OCI-LY7 (cell line): ENCODE data around the gene DCP1B. TPM values are rescaled to one million over a fixed set of nuclear protein-coding genes. Genes with fewer than 3 reads are reported as not detected.

Source experiments
- BruUV-seq: library from RNA; stranded (reverse); fragments of 400-500 nt; replicated peaks from 2 replicates; lab custom pipeline; 2021; lab: Mats Ljungman, UMichigan
- CTCF ChIA-PET: fragments of 300-600 bp; sonication (Branson Sonifier 250); formaldehyde crosslinking; loops from one replicate; lab custom pipeline; 2022; ENCODE audit warnings: antibody characterized with exemption; ENCODE audit not compliant: unreplicated experiment; lab: Charles Lee
- POLR2A ChIA-PET: fragments of 300-600 bp; sonication (Branson Sonifier 250); formaldehyde crosslinking; loops from one replicate; lab custom pipeline; 2022; ENCODE audit warnings: antibody characterized with exemption; lab: Charles Lee
- DNase-seq: peaks from one replicate; pipeline ENCODE4 v3.0.0-alpha.2; 2015; ENCODE audit warnings: low spot score
- H2AFZ ChIP-seq: fragments of 200-600 bp; sonication (generic), shearing (Covaris generic); 2 replicates; pipeline ENCODE4 v1.6.1; 2014; ENCODE audit warnings: mild to moderate bottlenecking, antibody characterized with exemption, low read length, moderate library complexity
- H3K27ac ChIP-seq: fragments of 200-600 bp; sonication (generic); 2 replicates; pipeline ENCODE4 v1.5.1; 2014; ENCODE audit warnings: mixed run types, low read depth, mild to moderate bottlenecking, moderate library complexity, low read length, inconsistent platforms; ENCODE audit not compliant: poor library complexity, severe bottlenecking
- H3K36me3 ChIP-seq: fragments of 200-600 bp; sonication (generic); 2 replicates; pipeline ENCODE4 v1.6.1; 2014; ENCODE audit warnings: mild to moderate bottlenecking, antibody characterized with exemption, low read length, moderate library complexity, mixed read lengths; ENCODE audit not compliant: insufficient read depth
- H3K4me1 ChIP-seq: fragments of 200-600 bp; sonication (generic); 2 replicates; pipeline ENCODE4 v1.5.1; 2014; ENCODE audit warnings: mild to moderate bottlenecking, low read length; ENCODE audit not compliant: insufficient read depth, poor library complexity, severe bottlenecking
- H3K4me2 ChIP-seq: fragments of 200-600 bp; sonication (generic); 2 replicates; pipeline ENCODE4 v1.6.1; 2014; ENCODE audit warnings: mild to moderate bottlenecking, low read length
- H3K4me3 ChIP-seq: fragments of 200-600 bp; sonication (generic); 2 replicates; pipeline ENCODE4 v1.5.1; 2014; ENCODE audit warnings: mild to moderate bottlenecking, low read depth, low read length; ENCODE audit not compliant: poor library complexity, severe bottlenecking
- H3K79me2 ChIP-seq: fragments of 200-600 bp; sonication (generic); 2 replicates; pipeline ENCODE4 v1.6.1; 2016; ENCODE audit warnings: low read depth, mild to moderate bottlenecking, low read length, moderate library complexity, mixed read lengths; ENCODE audit not compliant: insufficient read depth
- H3K9me2 ChIP-seq: fragments of 200-600 bp; sonication (generic); 2 replicates; pipeline ENCODE4 v1.6.1; 2016; ENCODE audit warnings: mild to moderate bottlenecking, low read length, mixed read lengths; ENCODE audit not compliant: insufficient read depth
- H3K9me3 ChIP-seq: fragments of 200-600 bp; sonication (generic); 2 replicates; pipeline ENCODE4 v1.6.1; 2014; ENCODE audit warnings: mild to moderate bottlenecking, mixed run types, low read length, mixed read lengths
- H4K20me1 ChIP-seq: fragments of 200-600 bp; sonication (generic); 2 replicates; pipeline ENCODE4 v1.6.1; 2014; ENCODE audit warnings: mild to moderate bottlenecking, antibody characterized with exemption, low read length, moderate library complexity, mixed read lengths; ENCODE audit not compliant: insufficient read depth
- CTCF ChIP-seq: fragments of 200-600 bp; sonication (generic); conservative IDR thresholded peaks from 2 replicates; pipeline ENCODE4 v1.5.1; 2014; ENCODE audit warnings: mild to moderate bottlenecking, antibody characterized with exemption, low read length, moderate library complexity, mixed read lengths
- EZH2phosphoT487 ChIP-seq: fragments of 200-600 bp; sonication (generic); IDR thresholded peaks from 2 replicates; pipeline ENCODE4 v1.6.1; 2018; ENCODE audit warnings: low read depth, borderline replicate concordance, mild to moderate bottlenecking, mixed run types, antibody characterized with exemption, low read length, moderate library complexity, mixed read lengths
- intact Hi-C: fragments of 100-400 bp; cut with micrococcal nuclease; formaldehyde crosslinking; loops from one replicate; pipeline ENCODE4 v1.10.0; 2022; ENCODE audit not compliant: unreplicated experiment
- total RNA-seq, 2 experiments: library from RNA; depleted of rRNA in 1 of 2; stranded (reverse); fragments of >200 nt in 1 of 2; shearing (Covaris generic) in 1 of 2; gene quantifications; 2 replicates each; pipeline ENCODE4 v1.2.3, GENCODE V29; 2014 to 2022

The DCP1B gene
- total RNA-seq, 2 experiments from 2014 or later, result 14.2 to 15.5 TPM

- H2AFZ ChIP-seq, result no peak within 1 kb of the TSS
- no peak within 1 kb of the TSS for H3K4me2 ChIP-seq
- H4K20me1 ChIP-seq, result no peaks in the 10 kb centered on the region
- H3K9me2 ChIP-seq, result no peaks in the 10 kb centered on the region
- peaks cover 8% of the 10 kb centered on the region for H3K4me1 ChIP-seq
- no peak for TF ChIP-seq CTCF
- TF ChIP-seq EZH2phosphoT487, result no peak
- ChIA-PET POLR2A (interaction anchor here (0.6 kb wide), 1 partner anchor 866 kb away, joined by 3 read pairs; no protein-coding TSS in a partner anchor), CTCF (no interaction called here)
- H3K4me3 ChIP-seq, result no peak within 1 kb of the TSS
- no TSS peak for BruUV-seq
- no peak for DNase-seq
- no peaks in the 10 kb centered on the region for H3K36me3 ChIP-seq
- no peak within 1 kb of the TSS for H3K27ac ChIP-seq
- H3K79me2 ChIP-seq, result no peaks in the 10 kb centered on the region
- no peaks in the 10 kb centered on the region for H3K9me3 ChIP-seq
- intact Hi-C loops, result no loop called here
Observed at GRCh38 chr12:1918081-1918883, 86.0 kb downstream of the DCP1B start, which contains the start of gene CACNA2D4. TSS of gene CACNA2D4 (minus strand) at chr12:1918652. CDS start at chr12:1918473, 179 bp downstream.

DNA sequence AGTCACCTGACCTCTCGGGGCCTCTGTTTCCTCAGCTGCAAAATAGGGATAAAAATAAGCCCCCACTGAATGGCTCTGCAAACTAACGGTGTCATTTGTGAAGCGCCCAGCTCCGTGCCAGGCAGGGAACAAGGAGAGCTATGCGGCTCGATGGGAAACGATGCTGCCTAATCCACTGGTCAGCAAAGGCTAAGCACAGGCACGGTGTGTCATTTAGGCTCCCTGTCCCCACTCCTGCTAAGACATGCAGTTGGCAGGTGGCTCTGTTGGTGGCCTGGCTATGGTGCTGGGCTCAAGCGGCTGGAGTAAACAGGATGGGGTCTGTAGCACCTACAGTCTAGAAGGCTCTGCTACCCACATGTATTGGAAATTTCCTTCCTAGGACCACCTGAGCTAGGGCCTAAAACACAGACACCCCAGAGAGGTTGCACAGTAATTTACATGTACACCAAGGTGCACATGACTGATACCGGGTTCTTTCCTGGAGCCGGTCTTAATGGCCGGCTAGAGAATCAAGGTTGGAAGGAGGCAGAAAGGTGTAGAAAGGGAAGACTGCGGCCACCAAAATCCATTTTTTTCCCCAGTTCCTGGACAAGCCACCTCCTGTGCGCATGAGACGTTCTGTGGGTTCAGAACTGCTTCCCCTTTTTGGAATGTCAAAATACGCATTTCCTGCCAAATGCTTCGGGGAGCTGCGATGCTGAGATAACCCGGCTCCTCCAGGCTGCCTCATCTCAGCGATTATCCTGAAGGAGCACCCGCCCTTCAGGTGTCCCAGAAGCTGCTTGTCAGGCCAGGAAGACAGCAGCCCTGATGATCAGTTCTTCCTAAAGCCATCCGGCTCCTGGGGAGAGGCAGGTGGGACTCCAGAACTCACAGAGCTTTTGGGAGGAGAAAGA is 86.8 kb downstream of the DCP1B start:
- H3K4me1 ChIP-seq, result peaks cover 8% of the 10 kb centered on the region
- ChIA-PET CTCF (no interaction called here), POLR2A (interaction anchor here (0.6 kb wide), 1 partner anchor 867 kb away, joined by 3 read pairs; no protein-coding TSS in a partner anchor)
- H3K36me3 ChIP-seq, result no peaks in the 10 kb centered on the region
- no peaks in the 10 kb centered on the region for H4K20me1 ChIP-seq
- no peak overlapping the region for H3K27ac ChIP-seq
- no peaks in the 10 kb centered on the region for H3K9me3 ChIP-seq
- H3K79me2 ChIP-seq, result no peaks in the 10 kb centered on the region
- DNase-seq, result no peak
- no peaks in the 10 kb centered on the region for H3K9me2 ChIP-seq
- no peak overlapping the region for H2AFZ ChIP-seq
- intact Hi-C loops, result no loop called here
- no TSS peak for BruUV-seq
- no peak overlapping the region for H3K4me3 ChIP-seq
- no peak overlapping the region for H3K4me2 ChIP-seq
- TF ChIP-seq CTCF (no peak), EZH2phosphoT487 (no peak)
